Measurements from ENCODE around the gene SULT1C2. TPM values are rescaled to one million over a fixed set of nuclear protein-coding genes. Genes with fewer than 3 reads are reported as not detected.

The SULT1C2 gene
- 3.9 TPM for total RNA-seq

GRCh38 chr2:108288534-108289106 is at the start of gene SULT1C2:
Gene SULT1C2, plus strand, starts transcription at chr2:108288895. Its CDS starts 4,773 bp downstream, at chr2:108293668.

GRCh38 chr2:108239786-108240185 is 48.9 kb upstream of the SULT1C2 start, which contains the start of gene SULT1C3:
Gene SULT1C3, plus strand, starts transcription at chr2:108239968. Its CDS starts 7,227 bp downstream, at chr2:108247195.

Other genes with a start within 250 kb of the SULT1C2 start
- gene SULT1C3, start 48.9 kb upstream of the SULT1C2 start, total RNA-seq: not detected
- 39.4 TPM for gene SULT1C4, start 89.1 kb downstream of the SULT1C2 start, total RNA-seq
- 79.8 TPM for gene GCC2, start 160.3 kb downstream of the SULT1C2 start, total RNA-seq
- 73.2 TPM for gene LIMS1, start 245.6 kb downstream of the SULT1C2 start, total RNA-seq

All from camera-type eye (tissue), 1 donor.